Activated CD8-positive, alpha-beta memory T cell treated with anti-CD3 and anti-CD28 coated beads for 48 hours (primary cell): Measurements from ENCODE around the gene TAT.

Source experiments
- DNase-seq, 3 experiments: peaks; one replicate each; pipeline ENCODE4 v3.0.0-alpha.2; 2020; ENCODE audit warnings: low read depth in 2 of 3, low spot score in 2 of 3

Gene TAT

DNA sequence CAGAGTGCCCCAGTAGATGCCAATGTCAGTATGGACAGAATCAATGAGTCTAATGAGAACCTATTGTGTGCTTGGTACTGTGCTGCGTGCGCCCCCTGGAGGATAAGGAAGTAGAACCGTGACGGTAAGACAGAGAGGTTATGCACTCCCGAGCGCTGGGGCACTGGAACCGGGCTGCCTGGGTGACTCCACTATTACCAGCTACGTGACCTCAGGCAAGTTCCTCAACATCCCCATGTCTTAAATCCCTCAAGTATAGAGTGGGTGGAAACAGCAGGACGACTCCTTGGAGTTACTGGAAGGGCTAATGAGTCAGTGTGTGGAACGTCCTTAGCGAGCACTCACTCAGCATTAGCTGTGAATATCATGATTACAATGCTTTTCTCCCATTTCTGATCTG, 34.5 kb downstream of the TAT start:
- peak in 2 of 3 experiments; percentile 29 to 36 for DNase-seq

DNA sequence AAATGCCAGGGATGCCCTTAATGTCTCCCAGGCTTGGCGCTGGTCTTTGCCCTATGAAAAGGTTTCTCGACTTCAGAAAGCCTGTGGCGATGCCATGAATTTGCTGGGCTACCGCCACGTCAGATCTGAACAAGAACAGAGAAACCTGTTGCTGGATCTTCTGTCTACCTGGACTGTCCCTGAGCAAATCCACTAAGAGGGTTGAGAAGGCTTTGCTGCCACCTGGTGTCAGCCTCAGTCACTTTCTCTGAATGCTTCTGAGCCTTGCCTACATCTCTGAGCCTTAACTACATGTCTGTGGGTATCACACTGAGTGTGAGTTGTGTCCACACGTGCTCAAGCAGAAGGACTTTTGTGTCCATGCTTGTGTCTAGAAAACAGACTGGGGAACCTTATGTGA, 39.2 kb downstream of the TAT start:
- no peak for DNase-seq

DNA sequence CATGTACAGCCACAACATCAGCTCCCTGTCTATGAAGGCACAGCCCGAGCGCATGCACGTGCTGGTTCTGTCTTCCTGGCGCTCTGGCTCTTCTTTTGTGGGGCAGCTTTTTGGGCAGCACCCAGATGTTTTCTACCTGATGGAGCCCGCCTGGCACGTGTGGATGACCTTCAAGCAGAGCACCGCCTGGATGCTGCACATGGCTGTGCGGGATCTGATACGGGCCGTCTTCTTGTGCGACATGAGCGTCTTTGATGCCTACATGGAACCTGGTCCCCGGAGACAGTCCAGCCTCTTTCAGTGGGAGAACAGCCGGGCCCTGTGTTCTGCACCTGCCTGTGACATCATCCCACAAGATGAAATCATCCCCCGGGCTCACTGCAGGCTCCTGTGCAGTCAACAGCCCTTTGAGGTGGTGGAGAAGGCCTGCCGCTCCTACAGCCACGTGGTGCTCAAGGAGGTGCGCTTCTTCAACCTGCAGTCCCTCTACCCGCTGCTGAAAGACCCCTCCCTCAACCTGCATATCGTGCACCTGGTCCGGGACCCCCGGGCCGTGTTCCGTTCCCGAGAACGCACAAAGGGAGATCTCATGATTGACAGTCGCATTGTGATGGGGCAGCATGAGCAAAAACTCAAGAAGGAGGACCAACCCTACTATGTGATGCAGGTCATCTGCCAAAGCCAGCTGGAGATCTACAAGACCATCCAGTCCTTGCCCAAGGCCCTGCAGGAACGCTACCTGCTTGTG, 40.0 kb downstream of the TAT start:
- no peak for DNase-seq

DNA sequence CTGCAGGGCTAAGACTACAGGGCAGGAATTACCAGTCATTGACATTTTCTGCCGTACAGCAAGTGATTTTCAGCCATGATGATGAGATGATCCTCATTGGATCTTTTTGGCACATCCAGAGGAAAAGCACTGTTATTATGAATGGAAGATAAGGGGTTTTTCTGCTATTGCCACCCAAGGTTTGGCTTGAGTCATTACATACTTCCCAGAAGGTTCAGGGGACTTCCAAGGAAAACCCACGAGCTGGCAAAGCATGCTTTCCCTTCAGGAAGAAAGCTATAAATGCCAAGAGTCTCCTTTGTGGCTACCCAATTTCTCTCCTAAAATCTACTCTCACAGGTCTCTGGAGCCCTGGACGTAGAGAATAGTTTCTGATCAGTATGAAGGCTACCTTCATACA, 44.5 kb downstream of the TAT start:
- DNase-seq = no peak

DNA sequence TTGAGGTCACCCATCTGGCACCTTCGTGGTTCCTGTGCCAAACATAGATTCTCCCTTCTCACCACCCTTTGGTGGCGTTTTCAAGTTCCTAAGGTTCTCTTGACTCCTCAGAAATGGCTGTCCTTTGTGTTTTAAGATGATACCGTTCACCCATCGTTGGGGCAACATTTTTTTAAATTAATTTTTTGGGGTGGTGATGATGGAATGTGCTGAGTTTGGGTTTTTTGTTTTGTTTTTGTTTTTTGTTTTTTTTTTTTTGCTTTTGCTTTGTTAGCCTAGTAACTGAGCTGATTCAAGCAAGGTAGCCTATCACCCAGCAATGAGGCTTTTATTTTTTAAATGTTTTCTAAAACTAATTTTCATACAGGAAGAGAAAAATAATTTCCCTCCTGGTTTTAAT, 48.0 kb downstream of the TAT start:
- DNase-seq = no peak

DNA sequence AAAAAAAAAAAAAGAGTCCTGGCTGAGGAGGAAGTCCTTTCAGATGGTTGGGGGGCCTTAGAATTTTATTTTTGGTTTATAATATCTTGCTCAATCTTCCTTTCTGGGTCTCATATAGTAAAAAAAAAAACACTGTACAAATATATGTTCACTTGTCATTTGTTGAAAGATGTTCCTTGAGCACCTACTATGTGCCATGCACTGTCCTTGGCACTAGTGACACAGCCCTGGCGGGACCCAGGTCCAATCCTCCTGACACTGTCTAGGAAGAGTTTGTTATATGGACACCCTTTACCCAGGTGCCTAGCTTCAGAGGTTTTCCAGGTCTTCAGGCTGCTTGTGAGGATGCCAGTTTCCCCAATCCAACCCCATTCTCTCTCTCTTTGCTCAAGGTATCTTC, 48.6 kb downstream of the TAT start:
- no peak for DNase-seq

DNA sequence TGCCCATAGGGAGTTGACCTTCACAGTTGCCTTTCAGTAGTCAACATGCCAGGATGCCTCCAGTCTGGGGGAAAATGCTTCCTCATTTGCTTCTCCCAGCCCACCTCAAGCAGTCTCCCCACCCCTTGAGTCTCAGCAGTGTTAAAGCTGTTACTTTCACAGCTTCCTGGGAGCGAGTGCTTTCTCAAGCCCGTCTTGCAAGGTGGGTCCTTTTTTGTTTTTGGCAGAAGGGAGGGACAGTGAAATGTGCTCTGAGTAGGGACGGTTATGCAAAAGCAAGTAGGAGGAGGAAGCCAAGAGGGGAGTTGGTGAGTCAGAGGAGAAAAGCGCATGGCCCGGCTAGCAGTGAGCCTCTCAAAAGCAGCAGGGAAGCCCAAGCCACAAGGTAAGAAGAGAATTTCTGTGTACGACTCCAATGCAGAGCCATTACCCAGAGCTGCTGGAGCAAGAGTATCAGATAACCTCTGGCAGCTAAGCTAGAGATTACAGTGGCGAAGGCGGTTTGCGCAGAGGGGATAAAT, 50.7 kb downstream of the TAT start, which contains the start of gene CHST4:
Gene CHST4 (plus strand): TSS at position 316 of the 521 bp plus-strand sequence. CDS start 10,252 bp downstream, outside the sequence.
- no peak for DNase-seq

DNA sequence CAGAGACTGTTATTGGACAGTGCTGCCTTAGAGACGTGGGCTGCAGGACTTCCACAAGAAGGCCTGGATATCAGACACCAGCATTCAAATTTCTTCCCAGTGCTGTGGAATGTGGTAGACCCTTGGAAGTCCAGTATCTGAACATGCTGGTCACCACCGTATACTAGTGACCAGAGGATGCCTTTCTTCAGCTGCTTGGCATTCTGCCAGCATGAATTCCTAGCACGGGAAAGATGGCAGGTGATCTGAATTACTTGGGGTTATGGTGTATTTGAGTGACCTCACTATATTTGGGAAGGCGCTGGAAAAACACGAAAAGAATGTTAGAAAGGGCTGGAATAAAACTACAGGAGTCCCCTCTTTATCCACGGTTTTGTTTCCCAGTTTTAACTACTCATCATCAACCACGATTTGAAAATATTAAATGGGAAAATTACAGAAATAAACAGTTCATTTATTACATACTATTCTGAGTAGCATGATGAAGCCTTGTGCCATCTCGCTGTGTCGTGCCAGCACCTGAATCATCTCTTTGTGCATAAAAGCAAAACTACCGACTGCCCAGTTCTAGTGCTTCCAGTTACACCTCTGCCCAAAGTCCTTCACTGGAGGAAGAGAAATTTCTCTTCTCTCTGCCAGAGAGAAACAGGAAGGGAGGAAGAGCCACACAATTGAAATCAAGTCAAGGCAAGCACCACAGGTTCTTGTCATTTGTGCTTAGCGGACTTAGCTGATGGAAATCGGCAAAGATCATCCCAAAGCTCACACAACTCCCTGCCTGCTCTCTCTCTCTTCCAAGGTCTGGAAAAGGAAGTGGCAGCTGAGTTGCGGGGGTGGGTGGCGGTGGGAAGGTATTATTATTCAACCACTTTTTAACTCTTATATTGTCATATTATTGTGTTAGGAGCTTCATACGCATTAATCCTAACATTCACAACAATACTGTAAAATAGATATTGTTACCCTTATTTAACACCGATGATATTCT, 52.0 kb downstream of the TAT start:
- no peak for DNase-seq

DNA sequence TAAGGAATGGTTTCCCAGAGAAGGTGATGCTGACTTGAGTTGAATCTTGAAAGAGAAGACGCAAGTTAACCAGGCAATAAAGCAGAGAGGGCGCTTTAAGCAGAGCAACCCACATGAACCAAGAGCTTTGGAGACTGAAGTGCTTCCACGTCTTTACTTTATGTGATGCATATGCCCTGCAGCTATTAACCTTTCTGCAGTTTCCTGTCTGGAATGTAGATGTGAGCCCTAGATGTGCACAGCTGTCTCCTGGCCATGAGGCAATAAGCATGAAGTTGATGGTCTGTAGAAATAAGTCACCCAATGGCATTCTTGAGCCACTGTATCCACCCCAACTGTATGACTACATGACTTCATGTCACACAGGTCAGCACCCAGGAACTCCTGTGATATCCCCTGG, 56.3 kb downstream of the TAT start:
- DNase-seq = no peak
